BJ (cell line): ENCODE measurements around the gene KIAA0753. TPM values are rescaled to one million over a fixed set of nuclear protein-coding genes. Genes with fewer than 3 reads are reported as not detected.
"Not testable (repeated sequence)": the region's sequence is repeated elsewhere in the genome, so short reads cannot be mapped to it uniquely, and the experiment has no call there.

Experiments
- CTCF ChIA-PET: fragments of 350-600 bp; formaldehyde crosslinking; extraction: SDS; loops from one replicate; lab custom pipeline; 2021; ENCODE audit warnings: antibody characterized with exemption, inconsistent platforms; lab: Yijun Ruan, JAX
- POLR2A ChIA-PET: fragments of 300-600 bp; sonication (Branson Sonifier 250); formaldehyde crosslinking; extraction: SDS; loops from one replicate; lab custom pipeline; 2021; ENCODE audit warnings: antibody characterized with exemption; lab: Charles Lee
- DNase-seq: peaks from one replicate; pipeline ENCODE4 v3.0.0-alpha.2; 2011; ENCODE audit warnings: low read depth
- H3K27me3 ChIP-seq: 2 replicates; pipeline ENCODE4 v1.6.0; 2011; ENCODE audit warnings: low read length; ENCODE audit not compliant: control insufficient read depth, insufficient read depth
- H3K36me3 ChIP-seq: 2 replicates; pipeline ENCODE4 v1.5.1; 2011; ENCODE audit warnings: low read length; ENCODE audit not compliant: control insufficient read depth, insufficient read depth
- H3K4me3 ChIP-seq: 2 replicates; pipeline ENCODE4 v1.5.1; 2011; ENCODE audit warnings: low read depth, mild to moderate bottlenecking, control low read depth, low read length
- polyA plus RNA-seq: library from polyadenylated mRNA; depleted of rRNA; stranded (reverse); fragments of >200 nt; gene quantifications from 2 replicates; pipeline ENCODE4 v1.2.3, GENCODE V29; 2011
- TF ChIP-seq, protein P1 (sequence below): IDR thresholded peaks from 2 replicates; pipeline ENCODE4 v1.5.1; 2011; ENCODE audit warnings: low read depth, mild to moderate bottlenecking, control low read depth, inconsistent platforms, low read length, moderate library complexity; ENCODE audit not compliant: insufficient read depth

KIAA0753 gene
- polyA plus RNA-seq, 1 experiment, result 5.4 TPM

- Histone ChIP-seq H3K4me3 (no peak overlapping the region), H3K27me3 (no peaks in the 10 kb centered on the region), H3K36me3 (peaks cover 6% of the 10 kb centered on the region)
- ChIA-PET POLR2A (interaction anchor here (0.5 kb wide), 1 partner anchor 8 kb away, joined by 11 read pairs; no protein-coding TSS in a partner anchor), CTCF (interaction anchor here (1.0 to 1.8 kb wide), 3 partner anchors 11 to 125 kb away, joined by 3 to 8 read pairs (median 4); no protein-coding TSS in a partner anchor)
- TF ChIP-seq, protein P1, sequence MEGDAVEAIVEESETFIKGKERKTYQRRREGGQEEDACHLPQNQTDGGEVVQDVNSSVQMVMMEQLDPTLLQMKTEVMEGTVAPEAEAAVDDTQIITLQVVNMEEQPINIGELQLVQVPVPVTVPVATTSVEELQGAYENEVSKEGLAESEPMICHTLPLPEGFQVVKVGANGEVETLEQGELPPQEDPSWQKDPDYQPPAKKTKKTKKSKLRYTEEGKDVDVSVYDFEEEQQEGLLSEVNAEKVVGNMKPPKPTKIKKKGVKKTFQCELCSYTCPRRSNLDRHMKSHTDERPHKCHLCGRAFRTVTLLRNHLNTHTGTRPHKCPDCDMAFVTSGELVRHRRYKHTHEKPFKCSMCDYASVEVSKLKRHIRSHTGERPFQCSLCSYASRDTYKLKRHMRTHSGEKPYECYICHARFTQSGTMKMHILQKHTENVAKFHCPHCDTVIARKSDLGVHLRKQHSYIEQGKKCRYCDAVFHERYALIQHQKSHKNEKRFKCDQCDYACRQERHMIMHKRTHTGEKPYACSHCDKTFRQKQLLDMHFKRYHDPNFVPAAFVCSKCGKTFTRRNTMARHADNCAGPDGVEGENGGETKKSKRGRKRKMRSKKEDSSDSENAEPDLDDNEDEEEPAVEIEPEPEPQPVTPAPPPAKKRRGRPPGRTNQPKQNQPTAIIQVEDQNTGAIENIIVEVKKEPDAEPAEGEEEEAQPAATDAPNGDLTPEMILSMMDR, result no peak
- no peak for DNase-seq
These were observed 43.6 kb downstream of the KIAA0753 start for GRCh38 chr17:6596941-6597340.

- TF ChIP-seq, protein P1, result no peak
- POLR2A ChIA-PET, result no interaction called here
- no peak overlapping the region for H3K4me3 ChIP-seq
- peaks cover 6% of the 10 kb centered on the region for H3K36me3 ChIP-seq
- CTCF ChIA-PET, result interaction anchor here (1.0 to 1.8 kb wide), 2 partner anchors 12 to 123 kb away, joined by 3 to 4 read pairs; no protein-coding TSS in a partner anchor
- no peak for DNase-seq
- no peaks in the 10 kb centered on the region for H3K27me3 ChIP-seq
These were observed 44.0 kb downstream of the KIAA0753 start for GRCh38 chr17:6596511-6596910.

GRCh38 chr17:6596081-6596480 is 44.4 kb downstream of the KIAA0753 start:
- H3K36me3 ChIP-seq, result peaks cover 5% of the 10 kb centered on the region
- no peak for DNase-seq
- CTCF ChIA-PET, result interaction anchor here (1.8 kb wide), 1 partner anchor 122 kb away, joined by 4 read pairs; no protein-coding TSS in a partner anchor
- TF ChIP-seq, protein P1, result no peak
- POLR2A ChIA-PET, result no interaction called here
- H3K27me3 ChIP-seq, result no peaks in the 10 kb centered on the region
- no peak overlapping the region for H3K4me3 ChIP-seq

- POLR2A ChIA-PET, DNase-seq, H3K36me3 ChIP-seq, H3K4me3 ChIP-seq, H3K27me3 ChIP-seq: not testable (repeated sequence)
- CTCF ChIA-PET, result interaction anchor here (0.9 kb wide), 1 partner anchor 120 kb away, joined by 3 read pairs; no protein-coding TSS in a partner anchor
These were observed 47.1 kb downstream of the KIAA0753 start for GRCh38 chr17:6593371-6593770.

- Histone ChIP-seq H3K4me3 (no peak overlapping the region), H3K27me3 (no peaks in the 10 kb centered on the region), H3K36me3 (peaks cover 4% of the 10 kb centered on the region)
- TF ChIP-seq, protein P1, result no peak
- DNase-seq, result no peak
- ChIA-PET POLR2A (no interaction called here), CTCF (interaction anchor here (1.5 kb wide), 1 partner anchor 119 kb away, joined by 3 read pairs; no protein-coding TSS in a partner anchor)
These were observed 48.3 kb downstream of the KIAA0753 start for GRCh38 chr17:6592173-6592572.
